Trophoblast cell (in vitro differentiated cells and primary cell): ENCODE data around the gene ALG1L2.
"Not testable (repeated sequence)": the region's sequence is repeated elsewhere in the genome, so short reads cannot be mapped to it uniquely, and the experiment has no call there.

Experiments used
- DNase-seq, 2 donors: peaks; one replicate each; pipeline ENCODE4 v3.0.0-alpha.2; 2016
- H2AFZ ChIP-seq: 2 replicates; pipeline ENCODE4 v1.6.1; 2013; ENCODE audit warnings: low read length, moderate library complexity, mild to moderate bottlenecking; ENCODE audit not compliant: insufficient read depth, poor library complexity
- H2AK5ac ChIP-seq: 2 replicates; pipeline ENCODE4 v1.6.1; 2013; ENCODE audit warnings: mild to moderate bottlenecking, low read length
- H2BK120ac ChIP-seq: 2 replicates; pipeline ENCODE4 v1.6.1; 2013; ENCODE audit warnings: low read length, mild to moderate bottlenecking, moderate library complexity; ENCODE audit not compliant: insufficient read depth, poor library complexity
- H2BK12ac ChIP-seq: 2 replicates; pipeline ENCODE4 v1.6.1; 2013; ENCODE audit warnings: mild to moderate bottlenecking, low read length, moderate library complexity
- H2BK5ac ChIP-seq: 2 replicates; pipeline ENCODE4 v1.6.1; 2013; ENCODE audit warnings: low read length, low read depth, moderate library complexity, mild to moderate bottlenecking; ENCODE audit not compliant: poor library complexity
- H3K14ac ChIP-seq: 2 replicates; pipeline ENCODE4 v1.6.1; 2013; ENCODE audit warnings: mild to moderate bottlenecking, low read length
- H3K18ac ChIP-seq: 2 replicates; pipeline ENCODE4 v1.6.1; 2013; ENCODE audit warnings: mild to moderate bottlenecking, low read length
- H3K23ac ChIP-seq: 2 replicates; pipeline ENCODE4 v1.6.1; 2013; ENCODE audit warnings: low read length
- H3K27ac ChIP-seq: 2 replicates; pipeline ENCODE4 v1.5.1; 2013; ENCODE audit warnings: low read depth, mild to moderate bottlenecking, inconsistent platforms, low read length, moderate library complexity
- H3K27me3 ChIP-seq: 2 replicates; pipeline ENCODE4 v1.6.1; 2013; ENCODE audit warnings: inconsistent platforms, mild to moderate bottlenecking, low read length, moderate library complexity; ENCODE audit not compliant: insufficient read depth
- H3K36me3 ChIP-seq, 2 experiments: 1 replicate in 1 of 2; 2 replicates in 1 of 2; pipeline ENCODE4 v1.6.1; 2013; ENCODE audit warnings: low read length in 2 of 2, mild to moderate bottlenecking in 2 of 2, moderate library complexity in 1 of 2; ENCODE audit not compliant: insufficient read depth in 2 of 2, control insufficient read depth in 1 of 2
- H3K4ac ChIP-seq: 2 replicates; pipeline ENCODE4 v1.6.1; 2013; ENCODE audit warnings: low read depth, mild to moderate bottlenecking, low read length, moderate library complexity
- H3K4me1 ChIP-seq, 2 experiments: 1 replicate in 1 of 2; 2 replicates in 1 of 2; pipeline ENCODE4 v1.6.1; 2013; ENCODE audit warnings: low read length in 2 of 2, mild to moderate bottlenecking in 2 of 2, moderate library complexity in 1 of 2; ENCODE audit not compliant: insufficient read depth in 2 of 2, control insufficient read depth in 1 of 2
- H3K4me2 ChIP-seq: 2 replicates; pipeline ENCODE4 v1.6.1; 2013; ENCODE audit warnings: inconsistent platforms, mild to moderate bottlenecking, low read length, moderate library complexity
- H3K4me3 ChIP-seq: 2 replicates; pipeline ENCODE4 v1.5.1; 2013; ENCODE audit warnings: mild to moderate bottlenecking, low read depth, low read length, inconsistent platforms
- H3K79me1 ChIP-seq: one replicate; pipeline ENCODE4 v1.6.1; 2013; ENCODE audit warnings: low read length
- H3K79me2 ChIP-seq: 2 replicates; pipeline ENCODE4 v1.6.1; 2013; ENCODE audit warnings: low read length, mild to moderate bottlenecking; ENCODE audit not compliant: control insufficient read depth, insufficient read depth, poor library complexity
- H3K9ac ChIP-seq: 2 replicates; pipeline ENCODE4 v1.6.1; 2013; ENCODE audit warnings: mild to moderate bottlenecking, low read length
- H3K9me3 ChIP-seq: 2 replicates; pipeline ENCODE4 v1.6.1; 2013; ENCODE audit warnings: low read depth, mild to moderate bottlenecking, control low read depth, inconsistent platforms, low read length; ENCODE audit not compliant: insufficient read depth
- H4K12ac ChIP-seq: 2 replicates; pipeline ENCODE4 v1.6.1; 2013; ENCODE audit warnings: low read depth, mild to moderate bottlenecking, low read length, moderate library complexity
- H4K8ac ChIP-seq: 2 replicates; pipeline ENCODE4 v1.6.1; 2013; ENCODE audit warnings: low read depth, mild to moderate bottlenecking, low read length, moderate library complexity
- H4K91ac ChIP-seq: one replicate; pipeline ENCODE4 v1.6.1; 2013; ENCODE audit warnings: low read depth, mild to moderate bottlenecking, low read length, moderate library complexity
- WGBS: extraction: QIAGEN DNeasy Blood & Tissue Kit; methylation state at CpG from one replicate; pipeline ENCODE4 v1.1.7; 2013; ENCODE audit warnings: missing lambda C conversion rate; ENCODE audit not compliant: insufficient read length, insufficient coverage; ENCODE audit errors: extremely low coverage; 5-methylcytosine and 5-hydroxymethylcytosine counted together

Gene ALG1L2

DNA sequence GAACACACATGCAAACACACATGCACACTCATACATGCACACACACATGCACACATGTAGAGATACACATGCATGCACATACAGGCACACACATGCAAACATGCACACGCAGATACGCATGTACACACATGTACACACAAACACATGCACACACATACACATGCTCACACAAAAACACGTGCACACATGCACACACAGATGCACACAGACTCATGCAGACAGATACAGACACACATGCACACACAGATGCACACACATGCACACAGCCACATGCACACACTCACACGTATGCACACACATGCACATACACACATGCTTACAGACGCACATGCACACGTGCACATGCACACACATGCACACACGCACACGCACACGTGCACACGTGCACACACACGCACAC is 37.3 kb upstream of the ALG1L2 start:
- Histone ChIP-seq H3K14ac (no peak overlapping the region), H3K79me1 (no peaks in the 10 kb centered on the region), H3K9ac (no peak overlapping the region), H2BK120ac (no peak overlapping the region), H3K4ac (no peak overlapping the region), H4K91ac (no peak overlapping the region), H3K4me2 (no peak overlapping the region), H3K18ac (no peak overlapping the region), H3K4me3 (peak overlapping the region; percentile 54), H3K27ac (no peak overlapping the region), H3K4me1 (no peaks in the 10 kb centered on the region), H2AFZ (no peak overlapping the region), H2BK5ac (no peak overlapping the region), H3K9me3 (peaks cover 6% of the 10 kb centered on the region), H4K8ac (no peak overlapping the region), H2AK5ac (no peak overlapping the region), H3K36me3 (no peaks in the 10 kb centered on the region), H4K12ac (no peak overlapping the region), H3K79me2 (no peaks in the 10 kb centered on the region), H3K23ac (peak overlapping the region; percentile 66), H2BK12ac (no peak overlapping the region), H3K27me3 (no peaks in the 10 kb centered on the region)
- DNase-seq = no peak
- WGBS = no CpG with 5 or more reads among the region's 11 CpGs

DNA sequence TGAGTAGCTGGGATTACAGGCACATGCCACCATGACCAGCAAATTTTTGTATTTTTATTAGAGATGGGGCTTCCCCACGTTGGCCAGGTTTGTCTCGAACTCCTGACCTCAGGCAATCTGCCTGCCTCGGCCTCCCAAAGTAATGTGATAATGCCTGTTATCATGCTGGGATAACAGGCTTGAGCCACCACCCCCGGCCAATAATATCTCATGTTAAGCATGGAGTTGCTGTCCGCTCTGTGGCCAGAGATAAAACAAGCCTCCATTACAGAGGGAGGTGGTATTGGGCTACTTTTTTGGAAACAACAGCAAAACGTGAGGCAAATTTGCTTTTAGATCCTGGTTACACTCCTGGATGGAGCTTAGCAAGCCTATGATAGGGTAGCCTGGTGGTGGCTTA is 32.9 kb upstream of the ALG1L2 start:
- no peak overlapping the region for H4K12ac ChIP-seq

DNA sequence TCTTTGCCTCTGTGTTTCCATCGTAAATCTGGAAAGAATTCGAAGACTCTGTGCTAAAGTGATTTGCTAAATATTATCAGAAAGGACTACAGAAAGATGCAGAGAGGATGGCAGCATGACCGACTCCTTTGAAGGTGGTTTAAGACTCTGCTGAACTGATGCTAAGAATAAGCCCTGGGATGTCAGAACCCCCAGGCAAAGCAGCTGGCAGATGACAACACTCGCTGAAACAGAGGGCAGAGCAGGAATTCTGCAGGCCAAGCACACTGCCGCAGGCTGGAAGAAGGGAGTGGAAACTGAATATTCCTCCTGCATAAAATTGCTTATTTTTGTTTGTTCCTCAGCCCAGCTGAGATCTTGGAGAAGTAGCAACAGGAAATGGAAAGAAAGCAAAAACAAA is 29.3 kb upstream of the ALG1L2 start:
- H2BK120ac ChIP-seq, H2AK5ac ChIP-seq, H3K27me3 ChIP-seq, H3K9ac ChIP-seq, H3K23ac ChIP-seq, H2BK5ac ChIP-seq, H2AFZ ChIP-seq, H3K18ac ChIP-seq, H4K8ac ChIP-seq, H3K27ac ChIP-seq, H2BK12ac ChIP-seq, H3K79me2 ChIP-seq, H3K79me1 ChIP-seq, H3K4me1 ChIP-seq, H3K36me3 ChIP-seq, H3K4me3 ChIP-seq, H3K9me3 ChIP-seq, H3K14ac ChIP-seq, H3K4ac ChIP-seq, H4K91ac ChIP-seq, H4K12ac ChIP-seq, H3K4me2 ChIP-seq: not testable (repeated sequence)
- DNase-seq = peak; percentile 19 to 20
- no CpG with 5 or more reads among the region's 5 CpGs for WGBS

More for the DNA sequence above, 32.9 kb upstream of the ALG1L2 start:
- no peak overlapping the region for H3K9ac ChIP-seq
- H3K79me1 ChIP-seq = no peaks in the 10 kb centered on the region
- H2AFZ ChIP-seq = no peak overlapping the region
- no peaks in the 10 kb centered on the region for H3K79me2 ChIP-seq
- no peaks in the 10 kb centered on the region for H3K36me3 ChIP-seq
- no peak for DNase-seq
- H3K27me3 ChIP-seq = no peaks in the 10 kb centered on the region
- no peak overlapping the region for H3K14ac ChIP-seq
- H2BK120ac ChIP-seq = no peak overlapping the region
- no peak overlapping the region for H3K18ac ChIP-seq
- H3K9me3 ChIP-seq = peaks cover 6% of the 10 kb centered on the region
- no peak overlapping the region for H2AK5ac ChIP-seq
- no CpG with 5 or more reads among the region's 6 CpGs for WGBS
- H3K4ac ChIP-seq = no peak overlapping the region
- no peak overlapping the region for H3K27ac ChIP-seq
- no peak overlapping the region for H3K23ac ChIP-seq
- no peak overlapping the region for H2BK12ac ChIP-seq
- no peak overlapping the region for H4K91ac ChIP-seq
- H3K4me3 ChIP-seq = no peak overlapping the region
- H3K4me1 ChIP-seq = no peaks in the 10 kb centered on the region
- H4K8ac ChIP-seq = no peak overlapping the region
- H3K4me2 ChIP-seq = no peak overlapping the region
- no peak overlapping the region for H2BK5ac ChIP-seq

DNA sequence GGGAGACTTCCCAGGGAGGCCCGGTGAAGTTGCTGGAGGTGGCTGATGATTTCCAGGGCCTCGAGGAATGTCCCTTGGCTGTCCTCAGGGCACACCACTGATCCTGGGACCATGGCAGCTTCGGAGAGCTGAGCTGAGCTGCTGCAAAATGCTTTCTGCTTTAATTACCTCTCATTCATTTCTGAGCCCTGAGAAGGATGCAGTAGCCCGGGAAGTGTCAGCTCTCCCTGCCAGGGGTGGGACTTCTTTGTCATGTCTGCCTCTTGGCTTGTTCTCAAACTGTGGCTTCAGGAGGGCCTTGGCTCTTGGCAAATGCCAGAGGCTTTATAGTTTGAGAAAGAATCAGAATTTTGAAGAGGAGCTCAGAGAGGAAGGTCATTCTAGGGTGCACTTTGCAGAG is 28.7 kb upstream of the ALG1L2 start:
- H3K23ac ChIP-seq, H3K36me3 ChIP-seq, H3K4ac ChIP-seq, H2BK120ac ChIP-seq, H3K4me2 ChIP-seq, H3K27ac ChIP-seq, H4K91ac ChIP-seq, H4K12ac ChIP-seq, H3K18ac ChIP-seq, H2AFZ ChIP-seq, H3K14ac ChIP-seq, H3K4me3 ChIP-seq, H2BK5ac ChIP-seq, H3K9ac ChIP-seq, H3K27me3 ChIP-seq, H3K9me3 ChIP-seq, H4K8ac ChIP-seq, H3K79me1 ChIP-seq, DNase-seq, H2BK12ac ChIP-seq, H3K79me2 ChIP-seq, H3K4me1 ChIP-seq, H2AK5ac ChIP-seq: not testable (repeated sequence)
- WGBS = no CpG with 5 or more reads among the region's 4 CpGs
